ENCODE measurements around the gene COX10. TPM values are rescaled to one million over a fixed set of nuclear protein-coding genes. Genes with fewer than 3 reads are reported as not detected.

COX10 gene
- total and polyA plus RNA-seq, 2 experiments from 2014 or later = 21.7 to 26.6 TPM

DNA sequence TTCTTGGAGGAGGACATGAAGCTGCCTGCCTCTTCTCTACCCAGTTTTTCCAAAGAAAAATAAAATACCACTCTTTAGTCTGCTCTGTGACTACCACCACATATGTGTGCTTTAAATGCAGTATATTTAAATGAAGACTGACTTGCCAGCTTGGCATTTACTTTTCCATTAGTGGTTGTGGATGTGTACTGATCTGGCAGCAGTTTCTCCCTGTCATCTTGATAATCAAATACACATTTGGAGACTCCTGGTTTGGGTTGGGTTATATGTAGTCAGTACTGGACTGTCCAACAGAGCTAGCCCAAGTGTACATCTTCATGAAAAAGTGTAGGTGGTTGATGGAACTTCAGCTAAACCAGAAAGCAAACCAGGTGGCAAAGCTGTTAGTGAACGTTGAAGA is 19.9 kb downstream of the COX10 start:
- H3K27ac ChIP-seq = no peak overlapping the region
- H3K4me3 ChIP-seq = no peak overlapping the region
- no peak for DNase-seq (ENCODE audit: low read depth in 1 of 2, low spot score in 1 of 2)
- peaks cover 22% of the 10 kb centered on the region for H3K4me1 ChIP-seq (ENCODE audit: low read depth)
- TF ChIP-seq, protein P1, sequence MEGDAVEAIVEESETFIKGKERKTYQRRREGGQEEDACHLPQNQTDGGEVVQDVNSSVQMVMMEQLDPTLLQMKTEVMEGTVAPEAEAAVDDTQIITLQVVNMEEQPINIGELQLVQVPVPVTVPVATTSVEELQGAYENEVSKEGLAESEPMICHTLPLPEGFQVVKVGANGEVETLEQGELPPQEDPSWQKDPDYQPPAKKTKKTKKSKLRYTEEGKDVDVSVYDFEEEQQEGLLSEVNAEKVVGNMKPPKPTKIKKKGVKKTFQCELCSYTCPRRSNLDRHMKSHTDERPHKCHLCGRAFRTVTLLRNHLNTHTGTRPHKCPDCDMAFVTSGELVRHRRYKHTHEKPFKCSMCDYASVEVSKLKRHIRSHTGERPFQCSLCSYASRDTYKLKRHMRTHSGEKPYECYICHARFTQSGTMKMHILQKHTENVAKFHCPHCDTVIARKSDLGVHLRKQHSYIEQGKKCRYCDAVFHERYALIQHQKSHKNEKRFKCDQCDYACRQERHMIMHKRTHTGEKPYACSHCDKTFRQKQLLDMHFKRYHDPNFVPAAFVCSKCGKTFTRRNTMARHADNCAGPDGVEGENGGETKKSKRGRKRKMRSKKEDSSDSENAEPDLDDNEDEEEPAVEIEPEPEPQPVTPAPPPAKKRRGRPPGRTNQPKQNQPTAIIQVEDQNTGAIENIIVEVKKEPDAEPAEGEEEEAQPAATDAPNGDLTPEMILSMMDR (IDR thresholded peaks at IDR 0.05; ENCODE audit: low read depth, low read length) = no peak
- no peaks in the 10 kb centered on the region for H3K9me3 ChIP-seq (ENCODE audit: low read depth)
- no peaks in the 10 kb centered on the region for H3K36me3 ChIP-seq
- H3K27me3 ChIP-seq = no peaks in the 10 kb centered on the region

DNA sequence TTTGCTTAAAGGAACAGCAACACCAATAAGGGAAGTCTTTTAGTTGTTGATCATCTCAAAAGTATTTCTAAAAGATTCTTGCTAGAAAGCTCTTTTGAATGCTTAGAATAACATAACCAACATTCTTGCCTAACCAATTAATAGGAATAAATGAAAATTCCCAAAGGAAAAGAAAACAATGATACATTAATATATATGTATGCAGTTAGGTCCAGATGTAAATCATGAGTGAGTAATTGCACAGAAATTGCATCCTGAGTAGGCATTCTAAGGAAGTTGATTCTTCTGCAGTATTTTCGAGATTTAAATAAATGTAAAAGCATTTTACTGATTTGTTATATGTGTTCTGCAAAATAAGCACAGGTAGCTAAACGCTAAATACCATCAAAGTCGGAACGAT is 22.1 kb downstream of the COX10 start:
- Histone ChIP-seq H3K27ac (no peak overlapping the region), H3K27me3 (no peaks in the 10 kb centered on the region), H3K9me3 (ENCODE audit: low read depth) (no peaks in the 10 kb centered on the region), H3K4me1 (ENCODE audit: low read depth) (peaks cover 38% of the 10 kb centered on the region), H3K4me3 (no peak overlapping the region), H3K36me3 (no peaks in the 10 kb centered on the region)
- DNase-seq (ENCODE audit: low read depth in 1 of 2, low spot score in 1 of 2) = no peak
- TF ChIP-seq, protein P1 (IDR thresholded peaks at IDR 0.05; ENCODE audit: low read depth, low read length) = no peak

DNA sequence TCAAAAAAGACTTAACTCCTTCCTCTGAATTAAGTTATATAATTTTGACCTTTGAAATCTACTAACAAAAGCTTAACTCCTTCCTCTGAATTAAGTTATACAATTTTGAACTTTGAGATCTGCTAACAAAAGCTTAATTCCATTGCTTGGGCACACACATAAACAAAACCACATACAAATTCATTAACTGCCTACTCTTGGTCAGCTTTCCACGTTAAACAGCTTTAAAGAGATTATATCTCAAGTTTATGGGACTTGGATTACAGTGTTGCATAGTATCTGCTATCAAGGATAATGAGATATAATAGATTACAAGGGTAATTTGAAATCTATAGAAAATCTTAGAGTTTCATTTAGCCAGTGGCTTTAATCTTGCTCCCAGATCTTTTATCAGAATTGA is 23.5 kb downstream of the COX10 start:
- no peak for DNase-seq (ENCODE audit: low read depth in 1 of 2, low spot score in 1 of 2)
- TF ChIP-seq, protein P1 (IDR thresholded peaks at IDR 0.05; ENCODE audit: low read depth, low read length) = no peak

DNA sequence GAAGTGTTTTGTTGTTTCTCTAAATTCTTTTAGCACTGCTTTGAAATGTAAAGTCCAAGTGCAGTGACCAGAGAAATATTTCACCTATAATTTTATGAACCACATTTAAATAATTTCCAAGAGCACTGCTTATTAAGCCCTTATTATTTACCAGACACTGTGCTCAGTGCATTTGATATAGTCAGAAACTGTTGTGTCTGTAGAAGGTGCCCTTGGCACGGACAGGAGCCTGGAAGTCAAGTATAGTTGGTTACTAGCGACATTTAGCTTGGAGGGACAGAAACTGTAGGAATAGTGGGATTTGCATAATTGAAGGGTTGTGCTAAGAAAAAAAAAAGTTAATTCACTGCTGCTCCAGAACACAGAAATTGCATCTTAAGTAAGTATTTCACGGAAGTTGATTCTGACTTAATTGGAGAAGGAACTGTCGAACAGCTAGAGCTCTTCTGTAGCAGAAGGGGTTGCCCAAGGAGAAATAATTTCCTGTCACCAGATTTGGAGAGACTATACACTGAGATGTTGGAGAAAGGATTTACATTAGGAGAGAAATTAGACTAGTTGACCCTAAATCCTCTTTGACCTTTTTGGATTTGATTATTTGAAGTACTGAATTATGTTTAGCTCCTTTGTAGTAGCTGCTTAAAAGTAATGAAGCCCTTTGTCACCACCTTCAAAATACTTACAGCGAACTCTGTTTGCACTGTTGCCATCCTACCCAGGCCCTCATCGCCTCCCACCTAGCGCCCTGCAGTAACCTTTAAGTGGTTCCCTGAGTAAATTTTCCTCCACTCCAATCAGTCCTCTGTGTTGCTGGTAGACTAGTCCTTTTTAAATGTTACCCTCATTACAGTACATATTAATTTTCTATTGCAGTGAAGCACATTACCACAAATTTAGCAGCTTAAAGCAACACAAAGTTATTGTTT is 25.6 kb downstream of the COX10 start:
- Histone ChIP-seq H3K27ac (no peak overlapping the region), H3K36me3 (no peaks in the 10 kb centered on the region), H3K4me3 (no peak overlapping the region), H3K9me3 (ENCODE audit: low read depth) (no peaks in the 10 kb centered on the region), H3K27me3 (no peaks in the 10 kb centered on the region), H3K4me1 (ENCODE audit: low read depth) (peaks cover 43% of the 10 kb centered on the region)
- TF ChIP-seq, protein P1 (IDR thresholded peaks at IDR 0.05; ENCODE audit: low read depth, low read length) = no peak
- DNase-seq (ENCODE audit: low read depth in 1 of 2, low spot score in 1 of 2) = peak in 1 of 2 donors; percentile 48

More for the DNA sequence above, 23.5 kb downstream of the COX10 start:
- no peaks in the 10 kb centered on the region for H3K27me3 ChIP-seq
- no peak overlapping the region for H3K4me3 ChIP-seq
- no peak overlapping the region for H3K27ac ChIP-seq
- H3K4me1 ChIP-seq (ENCODE audit: low read depth) = peaks cover 38% of the 10 kb centered on the region
- no peaks in the 10 kb centered on the region for H3K9me3 ChIP-seq (ENCODE audit: low read depth)
- no peaks in the 10 kb centered on the region for H3K36me3 ChIP-seq

DNA sequence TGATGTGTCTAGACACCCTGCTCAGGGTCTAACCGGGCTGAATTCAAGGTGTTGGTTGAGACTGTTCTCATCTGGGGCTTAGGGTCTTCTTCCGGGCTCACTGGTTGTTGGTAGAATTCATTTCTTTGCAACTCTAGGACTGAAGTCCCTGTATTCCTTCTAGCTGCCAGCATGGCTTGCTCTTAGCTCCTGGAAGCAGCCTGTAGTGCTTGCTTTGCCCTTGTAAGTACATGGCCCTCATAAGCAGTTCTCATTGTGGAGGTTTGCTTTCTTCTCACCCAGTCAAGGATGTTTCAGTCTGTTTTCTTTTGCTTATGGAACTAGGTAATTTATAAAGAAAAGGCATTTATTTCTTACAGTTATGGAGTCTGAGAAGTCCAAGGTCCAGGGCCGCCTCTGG is 26.3 kb downstream of the COX10 start:
- Histone ChIP-seq H3K4me3 (no peak overlapping the region), H3K27me3 (no peaks in the 10 kb centered on the region), H3K4me1 (ENCODE audit: low read depth) (peaks cover 43% of the 10 kb centered on the region), H3K9me3 (ENCODE audit: low read depth) (no peaks in the 10 kb centered on the region), H3K36me3 (no peaks in the 10 kb centered on the region), H3K27ac (no peak overlapping the region)
- TF ChIP-seq, protein P1 (IDR thresholded peaks at IDR 0.05; ENCODE audit: low read depth, low read length) = no peak
- DNase-seq (ENCODE audit: low read depth in 1 of 2, low spot score in 1 of 2) = no peak

Data from cardiac muscle cell (in vitro differentiated cells and primary cell).